ENCODE results near the gene SDCBP2.

The SDCBP2 gene

DNA sequence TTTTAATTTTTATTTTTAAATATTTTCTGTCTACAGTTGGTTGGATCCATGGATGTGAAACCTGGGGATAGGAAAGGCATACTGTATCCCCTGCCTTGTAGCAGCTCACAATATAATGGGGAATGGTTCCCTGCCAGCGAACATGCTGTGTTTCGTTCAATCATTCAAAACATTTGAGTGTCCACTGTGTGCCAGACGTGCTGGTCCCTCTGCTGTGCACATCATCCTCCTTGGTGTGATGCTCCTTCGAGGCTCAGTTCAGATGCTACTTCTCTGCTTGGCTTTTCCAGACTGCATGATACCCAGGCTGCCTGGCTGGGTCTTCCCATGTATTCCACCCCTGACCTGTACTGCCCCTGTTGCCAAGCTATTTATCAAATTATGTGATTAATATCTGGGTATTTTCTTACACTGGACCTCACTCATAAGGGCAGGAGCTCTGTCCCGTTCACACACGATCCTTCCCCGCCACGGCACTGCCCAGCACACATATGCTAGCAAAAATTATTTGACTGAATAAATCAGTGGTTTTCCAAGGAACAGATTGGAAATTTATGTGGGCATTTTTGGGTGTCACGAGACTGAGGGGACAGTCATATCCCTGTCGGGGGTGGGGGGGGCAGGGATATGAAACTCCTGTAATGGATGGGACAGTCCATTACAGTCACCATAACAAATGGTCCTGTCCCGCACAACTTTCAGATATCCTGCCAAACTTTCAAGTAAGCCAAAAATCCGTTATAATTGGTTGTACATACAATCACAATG, 4.9 kb downstream of the SDCBP2 start:
- peaks cover 19% of the 10 kb centered on the region for H3K4me1 ChIP-seq (ENCODE audit: low read depth, poor library complexity, severe bottlenecking)
- no peak overlapping the region for H2AFZ ChIP-seq (ENCODE audit: low read depth)
- H3K4me2 ChIP-seq: peak overlapping the region; percentile 80; the same call in 1 of the 2 replicates

DNA sequence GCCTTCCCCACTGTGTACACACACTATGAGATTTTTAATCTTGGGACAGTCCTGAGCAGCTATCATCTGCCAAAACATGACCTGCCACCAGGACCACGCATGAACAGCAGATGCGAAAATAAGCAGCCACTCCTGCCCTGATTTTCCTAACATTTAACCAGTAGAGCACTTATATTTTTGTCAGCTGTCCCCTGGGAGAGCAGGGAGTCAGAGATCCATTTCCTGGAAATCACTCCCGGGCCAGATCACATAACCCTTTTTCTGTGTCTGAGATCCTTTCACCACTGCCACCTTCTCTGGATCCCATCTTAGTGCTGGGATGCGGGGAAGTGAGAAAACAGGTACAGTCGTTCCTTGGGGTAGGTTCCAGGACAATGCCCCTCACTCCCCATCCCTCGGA, 5.7 kb downstream of the SDCBP2 start:
- H3K4me1 ChIP-seq (ENCODE audit: low read depth, poor library complexity, severe bottlenecking): peaks cover 26% of the 10 kb centered on the region
- H3K4me3 ChIP-seq (IDR thresholded peaks at IDR 0.05; ENCODE audit: insufficient read depth, low read depth, low read length): no peak overlapping the region
- TF ChIP-seq, protein P1, sequence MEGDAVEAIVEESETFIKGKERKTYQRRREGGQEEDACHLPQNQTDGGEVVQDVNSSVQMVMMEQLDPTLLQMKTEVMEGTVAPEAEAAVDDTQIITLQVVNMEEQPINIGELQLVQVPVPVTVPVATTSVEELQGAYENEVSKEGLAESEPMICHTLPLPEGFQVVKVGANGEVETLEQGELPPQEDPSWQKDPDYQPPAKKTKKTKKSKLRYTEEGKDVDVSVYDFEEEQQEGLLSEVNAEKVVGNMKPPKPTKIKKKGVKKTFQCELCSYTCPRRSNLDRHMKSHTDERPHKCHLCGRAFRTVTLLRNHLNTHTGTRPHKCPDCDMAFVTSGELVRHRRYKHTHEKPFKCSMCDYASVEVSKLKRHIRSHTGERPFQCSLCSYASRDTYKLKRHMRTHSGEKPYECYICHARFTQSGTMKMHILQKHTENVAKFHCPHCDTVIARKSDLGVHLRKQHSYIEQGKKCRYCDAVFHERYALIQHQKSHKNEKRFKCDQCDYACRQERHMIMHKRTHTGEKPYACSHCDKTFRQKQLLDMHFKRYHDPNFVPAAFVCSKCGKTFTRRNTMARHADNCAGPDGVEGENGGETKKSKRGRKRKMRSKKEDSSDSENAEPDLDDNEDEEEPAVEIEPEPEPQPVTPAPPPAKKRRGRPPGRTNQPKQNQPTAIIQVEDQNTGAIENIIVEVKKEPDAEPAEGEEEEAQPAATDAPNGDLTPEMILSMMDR (conservative IDR thresholded peaks at IDR 0.05; ENCODE audit: low read depth, low read length): no peak
- no peak overlapping the region for H3K4me2 ChIP-seq
- H4K20me1 ChIP-seq (ENCODE audit: insufficient read depth): no peaks in the 10 kb centered on the region
- no peak overlapping the region for H3K9ac ChIP-seq
- no peak overlapping the region for H3K27ac ChIP-seq
- no peak overlapping the region for H2AFZ ChIP-seq (ENCODE audit: low read depth)
- no peaks in the 10 kb centered on the region for H3K36me3 ChIP-seq (ENCODE audit: insufficient read depth)
- H3K27me3 ChIP-seq (ENCODE audit: insufficient read depth, low read depth): no peaks in the 10 kb centered on the region
- H3K79me2 ChIP-seq (ENCODE audit: insufficient read depth, low read depth): peaks cover 27% of the 10 kb centered on the region

More for the DNA sequence above, 4.9 kb downstream of the SDCBP2 start:
- Histone ChIP-seq H3K4me3 (IDR thresholded peaks at IDR 0.05; ENCODE audit: insufficient read depth, low read depth, low read length) (no peak overlapping the region), H3K79me2 (ENCODE audit: insufficient read depth, low read depth) (peaks cover 27% of the 10 kb centered on the region), H3K27me3 (ENCODE audit: insufficient read depth, low read depth) (no peaks in the 10 kb centered on the region), H3K36me3 (ENCODE audit: insufficient read depth) (no peaks in the 10 kb centered on the region), H4K20me1 (ENCODE audit: insufficient read depth) (no peaks in the 10 kb centered on the region), H3K27ac (no peak overlapping the region), H3K9ac (no peak overlapping the region)
- TF ChIP-seq, protein P1 (conservative IDR thresholded peaks at IDR 0.05; ENCODE audit: low read depth, low read length): no peak

DNA sequence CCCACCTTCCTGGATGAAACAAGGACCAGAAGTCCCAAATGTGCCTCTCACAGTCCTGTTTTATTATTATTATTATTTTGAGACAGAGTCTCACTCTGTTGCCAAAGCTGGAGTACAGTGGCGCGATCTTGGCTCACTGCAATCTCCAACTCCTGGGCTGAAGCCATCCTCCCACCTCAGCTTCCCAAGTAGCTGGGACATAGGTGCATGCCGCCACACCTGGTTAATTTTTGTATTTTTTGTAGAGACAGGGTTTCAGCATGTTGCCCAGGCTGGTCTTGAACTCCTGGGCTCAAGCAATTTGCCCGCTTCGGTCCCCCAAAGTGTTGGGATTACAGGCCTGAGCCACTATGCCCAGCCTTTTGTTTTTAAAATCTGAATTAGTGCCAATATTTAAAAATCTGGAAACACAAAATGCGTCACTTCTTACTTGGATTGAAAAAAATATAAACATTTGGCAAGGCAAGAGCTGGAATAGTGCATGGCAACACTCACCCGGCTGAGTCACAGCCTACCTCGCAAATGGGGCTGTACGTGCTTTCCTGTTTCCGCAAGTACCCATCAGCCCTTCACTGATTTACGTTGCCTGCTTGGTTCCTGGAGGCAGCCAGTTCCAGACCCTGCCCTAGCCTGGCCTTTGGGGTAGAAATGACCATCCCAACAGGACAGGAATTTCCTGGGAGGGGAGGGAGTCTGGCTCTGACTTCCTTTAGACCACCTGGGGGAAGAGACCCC, 6.3 kb downstream of the SDCBP2 start:
- Histone ChIP-seq H3K4me1 (ENCODE audit: low read depth, poor library complexity, severe bottlenecking) (peaks cover 32% of the 10 kb centered on the region), H3K27me3 (ENCODE audit: insufficient read depth, low read depth) (no peaks in the 10 kb centered on the region), H2AFZ (ENCODE audit: low read depth) (no peak overlapping the region), H4K20me1 (ENCODE audit: insufficient read depth) (no peaks in the 10 kb centered on the region), H3K27ac (no peak overlapping the region), H3K36me3 (ENCODE audit: insufficient read depth) (no peaks in the 10 kb centered on the region), H3K4me3 (IDR thresholded peaks at IDR 0.05; ENCODE audit: insufficient read depth, low read depth, low read length) (no peak overlapping the region), H3K9ac (no peak overlapping the region), H3K4me2 (no peak overlapping the region), H3K79me2 (ENCODE audit: insufficient read depth, low read depth) (peaks cover 24% of the 10 kb centered on the region)
- TF ChIP-seq, protein P1 (conservative IDR thresholded peaks at IDR 0.05; ENCODE audit: low read depth, low read length): no peak

DNA sequence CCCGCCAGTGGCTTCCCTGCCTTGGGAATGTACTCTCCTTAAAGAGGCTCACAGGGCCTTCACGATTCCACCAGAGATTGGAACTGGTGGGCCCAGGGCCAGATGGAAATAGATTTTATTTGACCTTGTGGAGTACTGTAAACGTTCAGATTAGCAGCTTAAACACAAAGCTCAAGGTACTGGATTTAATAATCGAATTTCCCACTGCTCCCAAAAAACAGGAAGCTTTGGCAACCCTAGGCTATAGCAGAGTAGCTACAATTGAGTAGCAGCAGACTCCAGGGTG, 7.3 kb downstream of the SDCBP2 start:
- Histone ChIP-seq H3K79me2 (ENCODE audit: insufficient read depth, low read depth) (peaks cover 13% of the 10 kb centered on the region), H2AFZ (ENCODE audit: low read depth) (no peak overlapping the region), H3K4me3 (IDR thresholded peaks at IDR 0.05; ENCODE audit: insufficient read depth, low read depth, low read length) (no peak overlapping the region), H3K4me1 (ENCODE audit: low read depth, poor library complexity, severe bottlenecking) (peaks cover 32% of the 10 kb centered on the region), H3K27me3 (ENCODE audit: insufficient read depth, low read depth) (no peaks in the 10 kb centered on the region), H4K20me1 (ENCODE audit: insufficient read depth) (no peaks in the 10 kb centered on the region), H3K36me3 (ENCODE audit: insufficient read depth) (no peaks in the 10 kb centered on the region), H3K9ac (no peak overlapping the region), H3K27ac (no peak overlapping the region), H3K4me2 (no peak overlapping the region)
- TF ChIP-seq, protein P1 (conservative IDR thresholded peaks at IDR 0.05; ENCODE audit: low read depth, low read length): no peak
